Neuronal stem cell (in vitro differentiated cells): ENCODE results near the gene SPOCK1.

Source experiments
- DNase-seq: peaks from one replicate; pipeline ENCODE4 v3.0.0-alpha.2; 2013; ENCODE audit warnings: low spot score
- H2AFZ ChIP-seq: one replicate; pipeline ENCODE4 v1.6.1; 2013; ENCODE audit warnings: mild to moderate bottlenecking, low read length, inconsistent platforms
- H2AK5ac ChIP-seq: 2 replicates; pipeline ENCODE4 v1.6.1; 2013; ENCODE audit warnings: low read depth, mild to moderate bottlenecking, inconsistent platforms, low read length, moderate library complexity, mixed read lengths
- H2BK120ac ChIP-seq: 2 replicates; pipeline ENCODE4 v1.6.1; 2013; ENCODE audit warnings: low read depth, mild to moderate bottlenecking, inconsistent platforms, low read length, moderate library complexity, mixed read lengths
- H2BK12ac ChIP-seq: one replicate; pipeline ENCODE4 v1.6.1; 2013; ENCODE audit warnings: low read length, inconsistent platforms
- H2BK15ac ChIP-seq: 2 replicates; pipeline ENCODE4 v1.6.1; 2013; ENCODE audit warnings: mild to moderate bottlenecking, low read length, inconsistent platforms, mixed read lengths
- H2BK5ac ChIP-seq: one replicate; pipeline ENCODE4 v1.6.1; 2013; ENCODE audit warnings: inconsistent platforms, mild to moderate bottlenecking, low read length, moderate library complexity
- H3K14ac ChIP-seq: one replicate; pipeline ENCODE4 v1.6.1; 2013; ENCODE audit warnings: low read length, inconsistent platforms
- H3K18ac ChIP-seq: 2 replicates; pipeline ENCODE4 v1.6.1; 2013; ENCODE audit warnings: low read length, inconsistent platforms
- H3K23ac ChIP-seq: 2 replicates; pipeline ENCODE4 v1.6.1; 2013; ENCODE audit warnings: low read depth, mild to moderate bottlenecking, mixed read lengths, low read length, inconsistent platforms; ENCODE audit not compliant: poor library complexity
- H3K27ac ChIP-seq: replicated peaks from 3 replicates; pipeline ENCODE4 v1.5.1; 2013; ENCODE audit warnings: low read length, inconsistent platforms
- H3K27me3 ChIP-seq, 3 experiments: 2 replicates each; pipeline ENCODE4 v1.6.1; 2013; ENCODE audit warnings: low read length in 3 of 3, mild to moderate bottlenecking in 2 of 3, inconsistent platforms in 1 of 3, low read depth in 1 of 3, mixed read lengths in 1 of 3, moderate library complexity in 1 of 3; ENCODE audit not compliant: control insufficient read depth in 3 of 3, insufficient read depth in 3 of 3
- H3K36me3 ChIP-seq, 2 donors: replicated peaks in 1 of 2; 2 replicates each; pipeline ENCODE4 v1.6.1; 2013; ENCODE audit warnings: low read length in 2 of 2; ENCODE audit not compliant: control insufficient read depth in 2 of 2, insufficient read depth in 2 of 2
- H3K4ac ChIP-seq: 2 replicates; pipeline ENCODE4 v1.6.1; 2013; ENCODE audit warnings: inconsistent platforms, mild to moderate bottlenecking, low read length, moderate library complexity
- H3K4me1 ChIP-seq, 2 donors: 1 replicate in 1 of 2; 2 replicates in 1 of 2; pipeline ENCODE4 v1.6.1; 2013; ENCODE audit warnings: low read length in 2 of 2, low read depth in 1 of 2; ENCODE audit not compliant: control insufficient read depth in 2 of 2, insufficient read depth in 1 of 2
- H3K4me2 ChIP-seq: one replicate; pipeline ENCODE4 v1.6.1; 2013; ENCODE audit warnings: mild to moderate bottlenecking, low read length, inconsistent platforms; ENCODE audit not compliant: insufficient read depth, poor library complexity, severe bottlenecking
- H3K4me3 ChIP-seq, 2 donors: 2 replicates each; pipeline ENCODE4 v1.5.1; 2013; ENCODE audit warnings: low read length in 2 of 2, mild to moderate bottlenecking in 2 of 2, inconsistent platforms in 1 of 2, moderate library complexity in 1 of 2
- H3K79me1 ChIP-seq: one replicate; pipeline ENCODE4 v1.6.1; 2013; ENCODE audit warnings: low read depth, mild to moderate bottlenecking, inconsistent platforms, low read length, moderate library complexity
- H3K9ac ChIP-seq: one replicate; pipeline ENCODE4 v1.6.1; 2013; ENCODE audit warnings: mild to moderate bottlenecking, low read depth, low read length, inconsistent platforms; ENCODE audit not compliant: poor library complexity
- H3K9me3 ChIP-seq, 2 donors: replicated peaks in 1 of 2; 2 replicates each; pipeline versions ENCODE3 to v1.6.1; 2013; ENCODE audit warnings: low read length in 2 of 2, mild to moderate bottlenecking in 2 of 2, inconsistent platforms in 1 of 2, low read depth in 1 of 2, mixed read lengths in 1 of 2, moderate library complexity in 1 of 2; ENCODE audit not compliant: control insufficient read depth in 2 of 2, insufficient read depth in 1 of 2
- H4K8ac ChIP-seq: one replicate; pipeline ENCODE4 v1.6.1; 2013; ENCODE audit warnings: low read depth, mild to moderate bottlenecking, inconsistent platforms, low read length, moderate library complexity
- H4K91ac ChIP-seq: one replicate; pipeline ENCODE4 v1.6.1; 2013; ENCODE audit warnings: low read length, low read depth, mild to moderate bottlenecking, inconsistent platforms; ENCODE audit not compliant: poor library complexity
- WGBS, 2 donors: extraction: QIAGEN DNeasy Blood & Tissue Kit; methylation state at CpG; one replicate each; pipeline ENCODE4 v1.1.7; 2013; ENCODE audit warnings: missing lambda C conversion rate in 2 of 2, mixed read lengths in 1 of 2; ENCODE audit not compliant: insufficient read length in 2 of 2, insufficient replicate concordance in 1 of 2; ENCODE audit errors: extremely low coverage in 2 of 2; 5-methylcytosine and 5-hydroxymethylcytosine counted together

SPOCK1 gene

GRCh38 chr5:137410234-137411010, 88.7 kb downstream of the SPOCK1 start:
- no peak overlapping the region for H3K14ac ChIP-seq

GRCh38 chr5:137409736-137410135, 89.4 kb downstream of the SPOCK1 start:
- Histone ChIP-seq H3K18ac (no peak overlapping the region), H3K9me3 (no peaks in the 10 kb centered on the region), H3K4me3 (no peak overlapping the region), H3K27me3 (no peaks in the 10 kb centered on the region), H4K91ac (no peak overlapping the region), H2AK5ac (no peak overlapping the region), H3K4ac (no peak overlapping the region), H2BK5ac (no peak overlapping the region), H2BK12ac (no peak overlapping the region), H3K27ac (no peak overlapping the region), H2BK15ac (no peak overlapping the region), H3K9ac (no peak overlapping the region), H4K8ac (no peak overlapping the region), H3K23ac (no peak overlapping the region), H2AFZ (no peak overlapping the region), H3K79me1 (no peaks in the 10 kb centered on the region), H2BK120ac (no peak overlapping the region), H3K14ac (no peak overlapping the region), H3K4me1 (peaks cover 2 to 7% of the 10 kb centered on the region in 2 donors), H3K4me2 (no peak overlapping the region), H3K36me3 (no peaks in the 10 kb centered on the region)
- DNase-seq: no peak

More at GRCh38 chr5:137410234-137411010, 88.7 kb downstream of the SPOCK1 start:
- Histone ChIP-seq H3K18ac (no peak overlapping the region), H3K27ac (no peak overlapping the region), H3K9ac (no peak overlapping the region), H2BK5ac (no peak overlapping the region), H2BK12ac (no peak overlapping the region), H3K23ac (no peak overlapping the region), H3K4me2 (no peak overlapping the region), H4K8ac (no peak overlapping the region), H3K4me1 (peaks cover 2 to 7% of the 10 kb centered on the region in 2 donors), H3K27me3 (no peaks in the 10 kb centered on the region), H3K36me3 (no peaks in the 10 kb centered on the region), H2BK15ac (no peak overlapping the region), H2AK5ac (no peak overlapping the region), H3K9me3 (no peaks in the 10 kb centered on the region), H3K79me1 (no peaks in the 10 kb centered on the region), H3K4me3 (no peak overlapping the region), H2AFZ (no peak overlapping the region), H3K4ac (no peak overlapping the region), H2BK120ac (no peak overlapping the region), H4K91ac (no peak overlapping the region)
- no CpG with 5 or more reads among the region's 4 CpGs for WGBS, 2 donors
- no peak for DNase-seq

- H2BK15ac ChIP-seq: no peak overlapping the region
- H3K9ac ChIP-seq: no peak overlapping the region
- no peak overlapping the region for H3K14ac ChIP-seq
- no peak overlapping the region for H4K8ac ChIP-seq
- H2AFZ ChIP-seq: no peak overlapping the region
- DNase-seq: no peak
- H3K4me3 ChIP-seq: no peak overlapping the region
- no peak overlapping the region for H2BK12ac ChIP-seq
- no peak overlapping the region for H3K4ac ChIP-seq
- no peaks in the 10 kb centered on the region for H3K27me3 ChIP-seq
- H3K23ac ChIP-seq: no peak overlapping the region
- H4K91ac ChIP-seq: no peak overlapping the region
- H3K79me1 ChIP-seq: no peaks in the 10 kb centered on the region
- no peak overlapping the region for H3K4me2 ChIP-seq
- no peaks in the 10 kb centered on the region for H3K9me3 ChIP-seq
- H2BK120ac ChIP-seq: no peak overlapping the region
- no peak overlapping the region for H2BK5ac ChIP-seq
- no peak overlapping the region for H3K18ac ChIP-seq
- no peak overlapping the region for H3K27ac ChIP-seq
- H3K36me3 ChIP-seq: no peaks in the 10 kb centered on the region
- WGBS, 2 donors: no CpG with 5 or more reads among the region's 2 CpGs
- peaks cover 2 to 3% of the 10 kb centered on the region in 2 donors for H3K4me1 ChIP-seq
- no peak overlapping the region for H2AK5ac ChIP-seq
Measured at GRCh38 chr5:137407090-137407489, 92.0 kb downstream of the SPOCK1 start.

DNA sequence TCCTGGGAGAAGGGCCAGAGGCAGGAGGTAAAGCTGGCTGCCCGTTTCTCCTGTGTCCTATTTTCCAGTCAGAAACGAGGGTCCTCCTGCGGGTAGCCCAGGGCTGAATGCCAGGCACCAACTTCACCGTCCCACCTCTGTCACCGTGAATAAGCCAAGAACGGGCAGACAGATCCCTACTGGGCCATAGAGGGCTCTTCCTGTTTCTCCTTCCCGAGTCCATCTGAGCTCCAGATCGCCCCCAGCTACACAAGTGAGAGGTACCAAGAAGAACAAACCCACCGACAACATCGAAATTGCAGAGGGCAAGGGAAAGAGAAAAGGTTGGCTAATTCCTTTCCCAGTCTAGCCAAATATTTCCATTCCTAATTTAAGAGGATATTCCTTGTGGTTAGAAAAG, 93.7 kb downstream of the SPOCK1 start:
- DNase-seq: no peak
- no peak overlapping the region for H2BK12ac ChIP-seq
- H3K23ac ChIP-seq: no peak overlapping the region
- no peak overlapping the region for H3K18ac ChIP-seq
- no peak overlapping the region for H2AK5ac ChIP-seq
- no peaks in the 10 kb centered on the region for H3K27me3 ChIP-seq
- no peak overlapping the region for H4K8ac ChIP-seq
- H3K4me3 ChIP-seq: no peak overlapping the region
- no peak overlapping the region for H2BK15ac ChIP-seq
- no peak overlapping the region for H3K4me2 ChIP-seq
- no peak overlapping the region for H2BK120ac ChIP-seq
- no peaks in the 10 kb centered on the region for H3K9me3 ChIP-seq
- no peak overlapping the region for H4K91ac ChIP-seq
- no peaks in the 10 kb centered on the region for H3K79me1 ChIP-seq
- no peak overlapping the region for H2BK5ac ChIP-seq
- no peaks in the 10 kb centered on the region for H3K36me3 ChIP-seq
- H3K4me1 ChIP-seq: peaks cover 2 to 3% of the 10 kb centered on the region in 2 donors
- WGBS, 2 donors: no CpG with 5 or more reads among the region's 10 CpGs
- no peak overlapping the region for H3K27ac ChIP-seq
- no peak overlapping the region for H3K4ac ChIP-seq
- no peak overlapping the region for H3K9ac ChIP-seq
- H3K14ac ChIP-seq: no peak overlapping the region
- no peak overlapping the region for H2AFZ ChIP-seq
